ENCODE measurements around the gene ZNF775.

The ZNF775 gene

GRCh38 chr7:150393325-150393724 lies 14.2 kb downstream of the ZNF775 start:
- no peaks in the 10 kb centered on the region for H3K27me3 ChIP-seq (ENCODE audit: insufficient read depth, low read length, poor library complexity)
- H2AFZ ChIP-seq (ENCODE audit: low read depth, low read length): no peak overlapping the region

GRCh38 chr7:150396426-150396825 lies 17.3 kb downstream of the ZNF775 start:
- no peak overlapping the region for H3K9ac ChIP-seq (ENCODE audit: low read depth, low read length)
- no peak overlapping the region for H2AFZ ChIP-seq (ENCODE audit: low read depth, low read length)
- no peaks in the 10 kb centered on the region for H3K4me1 ChIP-seq (ENCODE audit: insufficient read depth, low read length)
- H3K9me3 ChIP-seq (ENCODE audit: insufficient read depth, low read length, severe bottlenecking): no peaks in the 10 kb centered on the region
- H3K27me3 ChIP-seq (ENCODE audit: insufficient read depth, low read length, poor library complexity): no peaks in the 10 kb centered on the region
- no peak overlapping the region for H3K27ac ChIP-seq (ENCODE audit: low read length)
- no peak overlapping the region for H3K4me3 ChIP-seq (ENCODE audit: low read depth in 1 of 2, low read length in 2 of 2)
- ATAC-seq (ENCODE audit: insufficient read depth, low read depth) (no peak), DNase-seq (no peak)
- no peak for TF ChIP-seq EZH2 (IDR thresholded peaks at IDR 0.05; ENCODE audit: borderline replicate concordance, low read depth, low read length, severe bottlenecking)
- TF ChIP-seq, protein P1, sequence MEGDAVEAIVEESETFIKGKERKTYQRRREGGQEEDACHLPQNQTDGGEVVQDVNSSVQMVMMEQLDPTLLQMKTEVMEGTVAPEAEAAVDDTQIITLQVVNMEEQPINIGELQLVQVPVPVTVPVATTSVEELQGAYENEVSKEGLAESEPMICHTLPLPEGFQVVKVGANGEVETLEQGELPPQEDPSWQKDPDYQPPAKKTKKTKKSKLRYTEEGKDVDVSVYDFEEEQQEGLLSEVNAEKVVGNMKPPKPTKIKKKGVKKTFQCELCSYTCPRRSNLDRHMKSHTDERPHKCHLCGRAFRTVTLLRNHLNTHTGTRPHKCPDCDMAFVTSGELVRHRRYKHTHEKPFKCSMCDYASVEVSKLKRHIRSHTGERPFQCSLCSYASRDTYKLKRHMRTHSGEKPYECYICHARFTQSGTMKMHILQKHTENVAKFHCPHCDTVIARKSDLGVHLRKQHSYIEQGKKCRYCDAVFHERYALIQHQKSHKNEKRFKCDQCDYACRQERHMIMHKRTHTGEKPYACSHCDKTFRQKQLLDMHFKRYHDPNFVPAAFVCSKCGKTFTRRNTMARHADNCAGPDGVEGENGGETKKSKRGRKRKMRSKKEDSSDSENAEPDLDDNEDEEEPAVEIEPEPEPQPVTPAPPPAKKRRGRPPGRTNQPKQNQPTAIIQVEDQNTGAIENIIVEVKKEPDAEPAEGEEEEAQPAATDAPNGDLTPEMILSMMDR (IDR thresholded peaks at IDR 0.05; ENCODE audit: borderline replicate concordance, extremely low read depth, low read length, poor library complexity, severe bottlenecking): no peak
- H3K36me3 ChIP-seq (ENCODE audit: insufficient read depth, low read length): peaks cover 36% of the 10 kb centered on the region
- H3K79me2 ChIP-seq (ENCODE audit: insufficient read depth, low read length): no peaks in the 10 kb centered on the region; the same call in 1 of the 2 replicates
- no peaks in the 10 kb centered on the region for H4K20me1 ChIP-seq (ENCODE audit: insufficient read depth, low read length)
- H3K4me2 ChIP-seq (ENCODE audit: insufficient read depth, low read length): no peak overlapping the region

More at GRCh38 chr7:150393325-150393724, 14.2 kb downstream of the ZNF775 start:
- no peak overlapping the region for H3K27ac ChIP-seq (ENCODE audit: low read length)
- no peak overlapping the region for H3K4me3 ChIP-seq (ENCODE audit: low read depth in 1 of 2, low read length in 2 of 2)
- peaks cover 42% of the 10 kb centered on the region for H3K36me3 ChIP-seq (ENCODE audit: insufficient read depth, low read length)
- H3K4me2 ChIP-seq (ENCODE audit: insufficient read depth, low read length): no peak overlapping the region
- H3K9ac ChIP-seq (ENCODE audit: low read depth, low read length): no peak overlapping the region
- no peak for TF ChIP-seq EZH2 (IDR thresholded peaks at IDR 0.05; ENCODE audit: borderline replicate concordance, low read depth, low read length, severe bottlenecking)
- TF ChIP-seq, protein P1 (IDR thresholded peaks at IDR 0.05; ENCODE audit: borderline replicate concordance, extremely low read depth, low read length, poor library complexity, severe bottlenecking): no peak
- no peak for DNase-seq
- H4K20me1 ChIP-seq (ENCODE audit: insufficient read depth, low read length): no peaks in the 10 kb centered on the region
- H3K79me2 ChIP-seq (ENCODE audit: insufficient read depth, low read length): peaks cover 1% of the 10 kb centered on the region
- ATAC-seq (ENCODE audit: insufficient read depth, low read depth): no peak
- no peaks in the 10 kb centered on the region for H3K4me1 ChIP-seq (ENCODE audit: insufficient read depth, low read length)
- H3K9me3 ChIP-seq (ENCODE audit: insufficient read depth, low read length, severe bottlenecking): no peaks in the 10 kb centered on the region

- no peak for TF ChIP-seq EZH2 (IDR thresholded peaks at IDR 0.05; ENCODE audit: borderline replicate concordance, low read depth, low read length, severe bottlenecking)
- TF ChIP-seq, protein P1 (IDR thresholded peaks at IDR 0.05; ENCODE audit: borderline replicate concordance, extremely low read depth, low read length, poor library complexity, severe bottlenecking): no peak
- Histone ChIP-seq H3K79me2 (ENCODE audit: insufficient read depth, low read length) (no peaks in the 10 kb centered on the region; the same call in 1 of the 2 replicates), H2AFZ (ENCODE audit: low read depth, low read length) (no peak overlapping the region), H3K4me3 (ENCODE audit: low read depth in 1 of 2, low read length in 2 of 2) (no peak overlapping the region), H3K4me2 (ENCODE audit: insufficient read depth, low read length) (no peak overlapping the region), H3K9ac (ENCODE audit: low read depth, low read length) (no peak overlapping the region), H3K36me3 (ENCODE audit: insufficient read depth, low read length) (peaks cover 36% of the 10 kb centered on the region), H3K4me1 (ENCODE audit: insufficient read depth, low read length) (no peaks in the 10 kb centered on the region), H4K20me1 (ENCODE audit: insufficient read depth, low read length) (no peaks in the 10 kb centered on the region), H3K27ac (ENCODE audit: low read length) (no peak overlapping the region), H3K9me3 (ENCODE audit: insufficient read depth, low read length, severe bottlenecking) (no peaks in the 10 kb centered on the region), H3K27me3 (ENCODE audit: insufficient read depth, low read length, poor library complexity) (no peaks in the 10 kb centered on the region)
- DNase-seq (no peak), ATAC-seq (ENCODE audit: insufficient read depth, low read depth) (no peak)
Observed at GRCh38 chr7:150396851-150397260, 17.7 kb downstream of the ZNF775 start.

Measured in DND-41 (cell line).